Melanocyte of skin (primary cell): ENCODE results near the gene BAHD1. TPM values are rescaled to one million over a fixed set of nuclear protein-coding genes. Genes with fewer than 3 reads are reported as not detected.

ENCODE experiments used
- total RNA-seq, 2 donors: library from RNA; depleted of rRNA; stranded (reverse); fragments of >200 nt; gene quantifications; 2 replicates each; pipeline ENCODE4 v1.2.3, GENCODE V29; 2012

Gene BAHD1
- total RNA-seq: 1 to 10 TPM; 8.7 to 9.3 TPM

DNA sequence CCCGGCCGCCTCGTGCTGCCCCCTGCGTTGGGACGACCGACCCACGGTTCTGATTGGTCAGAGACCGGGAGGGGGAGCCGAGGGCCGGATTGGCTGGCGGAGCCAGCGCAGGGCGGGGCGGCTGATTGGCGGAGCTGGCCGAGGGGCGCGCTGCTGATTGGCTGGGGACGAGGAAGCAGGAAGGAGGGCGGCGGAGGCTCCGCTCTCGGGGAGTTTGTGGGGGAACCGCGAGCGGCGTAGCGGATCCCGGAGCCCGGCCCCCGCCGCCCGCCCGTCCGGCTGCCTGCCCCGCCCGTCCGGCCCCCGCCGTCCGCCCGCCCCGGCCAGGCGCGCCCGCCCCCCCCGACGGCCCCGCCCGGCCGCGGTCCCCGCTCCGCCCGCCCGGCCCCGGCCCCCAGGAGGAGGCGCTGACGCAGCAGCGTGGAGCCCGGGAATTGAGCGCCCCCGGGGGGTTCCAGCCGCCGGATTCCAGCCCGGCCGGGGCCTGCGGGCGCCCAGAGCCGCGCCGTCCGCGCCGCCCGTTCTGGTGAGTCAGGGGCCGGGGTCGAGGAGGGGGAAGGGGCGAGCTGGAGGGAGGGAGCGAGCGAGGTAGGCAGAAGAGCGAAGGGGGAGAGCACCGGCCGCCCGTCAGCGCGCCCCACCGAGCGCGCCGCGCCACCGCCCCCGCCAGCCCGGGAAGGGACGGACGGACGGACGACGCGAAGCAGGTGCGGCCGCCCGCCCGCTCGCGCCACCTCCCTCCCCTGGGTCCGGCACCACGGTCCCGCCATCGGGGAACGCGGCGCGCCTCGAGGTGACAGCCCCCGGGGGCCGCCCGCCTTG, at the start of gene BAHD1:
Gene BAHD1 (plus strand): TSS at position 211 of the 822 bp plus-strand sequence. CDS start 17,512 bp downstream, outside the sequence.

GRCh38 chr15:40405501-40406381, 35.0 kb upstream of the BAHD1 start, which contains the start of gene IVD:
IVD (plus strand) TSS chr15:40405795; CDS start chr15:40405828, 33 bp downstream.

GRCh38 chr15:40470423-40471104, 29.8 kb downstream of the BAHD1 start, which contains the start of gene CHST14:
CHST14 (plus strand) TSS chr15:40470984; CDS start chr15:40471214, 230 bp downstream.

Other genes starting within 250 kb of the BAHD1 start
- gene PAK6, start 201.9 kb upstream of the BAHD1 start, total RNA-seq: 1 to 10 TPM in 1 of 2 donors, under 1 TPM in 1; 1.00 to 1.4 TPM
- gene ANKRD63, start 157.9 kb upstream of the BAHD1 start, total RNA-seq: not detected
- 1 to 10 TPM; 1.0 to 3.3 TPM for gene PLCB2, start 133.0 kb upstream of the BAHD1 start, total RNA-seq
- gene INAFM2, start 117.3 kb upstream of the BAHD1 start, total RNA-seq: 10 to 100 TPM in 1 of 2 donors, 1 to 10 TPM in 1; 5.2 to 10.7 TPM
- 10 to 100 TPM; 30.3 to 39.9 TPM for gene CCDC9B, start 100.0 kb upstream of the BAHD1 start, total RNA-seq
- gene PHGR1, start 89.9 kb upstream of the BAHD1 start, total RNA-seq: not detected
- under 1 TPM; 0.33 to 0.69 TPM for gene DISP2, start 82.7 kb upstream of the BAHD1 start, total RNA-seq
- 100 to 1,000 TPM in 1 of 2 donors, 10 to 100 TPM in 1; 36.1 to 115 TPM for gene KNSTRN, start 58.2 kb upstream of the BAHD1 start, total RNA-seq
- 10 to 100 TPM; 33.6 to 40.6 TPM for gene IVD, start 35.2 kb upstream of the BAHD1 start, total RNA-seq
- 1 to 10 TPM; 8.9 to 9.7 TPM for gene CHST14, start 30.0 kb downstream of the BAHD1 start, total RNA-seq
- 10 to 100 TPM; 21.0 to 23.1 TPM for gene CCDC32, start 124.1 kb downstream of the BAHD1 start, total RNA-seq
- gene RPUSD2, start 128.3 kb downstream of the BAHD1 start, total RNA-seq: 10 to 100 TPM in 1 of 2 donors, 1 to 10 TPM in 1; 10.0 to 17.3 TPM
- 10 to 100 TPM; 14.5 to 22.6 TPM for gene KNL1, start 153.3 kb downstream of the BAHD1 start, total RNA-seq